ENCODE measurements around the gene SLC2A13.

GRCh38 chr12:39975374-39975918, 130.4 kb downstream of the SLC2A13 start:
- TF ChIP-seq CTCF (IDR thresholded peaks at IDR 0.05): no peak
- TF ChIP-seq EP300 (IDR thresholded peaks at IDR 0.05): no peak

All from tibial nerve (tissue), 4 donors.